GM23338 (cell line): ENCODE results near the gene DDIT3. TPM values are rescaled to one million over a fixed set of nuclear protein-coding genes. Genes with fewer than 3 reads are reported as not detected.

Experiments used
- ATAC-seq: fragments of 200-7000 bp; cut with Tn5 transposase; 3 replicates; pipeline ENCODE4 v1.9.1; 2020
- DNase-seq: peaks from one replicate; pipeline ENCODE4 v3.0.0-alpha.2; 2015; ENCODE audit warnings: low spot score
- H2AFZ ChIP-seq: fragments of 200-600 bp; sonication (generic); 2 replicates; pipeline ENCODE4 v1.8.0; 2016; ENCODE audit warnings: antibody characterized with exemption, mild to moderate bottlenecking, moderate library complexity
- H3F3A ChIP-seq: fragments of 200-600 bp; sonication (generic); replicated peaks from 2 replicates; pipeline ENCODE4 v1.8.0; 2017; ENCODE audit warnings: antibody characterized with exemption, mixed run types, low read depth
- H3K27ac ChIP-seq: fragments of 200-600 bp; sonication (generic); 2 replicates; pipeline ENCODE4 v1.6.1; 2016; ENCODE audit warnings: low read depth
- H3K27me3 ChIP-seq: fragments of 200-600 bp; sonication (generic); 2 replicates; pipeline ENCODE4 v1.8.0; 2016; ENCODE audit warnings: mild to moderate bottlenecking, mixed run types, moderate library complexity; ENCODE audit not compliant: insufficient read depth
- H3K36me3 ChIP-seq: fragments of 200-600 bp; sonication (generic); 2 replicates; pipeline ENCODE4 v1.8.0; 2016; ENCODE audit warnings: mild to moderate bottlenecking; ENCODE audit not compliant: insufficient read depth
- H3K4me1 ChIP-seq: fragments of 200-600 bp; sonication (generic); 2 replicates; pipeline ENCODE4 v1.8.0; 2016; ENCODE audit warnings: mild to moderate bottlenecking, moderate library complexity; ENCODE audit not compliant: insufficient read depth
- H3K4me2 ChIP-seq: fragments of 200-600 bp; sonication (generic); 2 replicates; pipeline ENCODE4 v1.7.1; 2017; ENCODE audit warnings: mixed run types
- H3K4me3 ChIP-seq: fragments of 200-600 bp; sonication (generic); 2 replicates; pipeline ENCODE4 v1.6.1; 2016; ENCODE audit warnings: mixed run types
- H3K79me2 ChIP-seq: fragments of 200-600 bp; sonication (generic); replicated peaks from 2 replicates; pipeline ENCODE4 v1.8.0; 2017; ENCODE audit warnings: mild to moderate bottlenecking; ENCODE audit not compliant: insufficient read depth
- H3K9me2 ChIP-seq: fragments of 200-600 bp; sonication (generic); 2 replicates; pipeline ENCODE4 v1.8.0; 2017; ENCODE audit not compliant: insufficient read depth
- H4K20me1 ChIP-seq: fragments of 200-600 bp; sonication (generic); replicated peaks from 2 replicates; pipeline ENCODE4 v1.8.0; 2017; ENCODE audit warnings: mild to moderate bottlenecking; ENCODE audit not compliant: insufficient read depth
- H3K27ac Mint-ChIP-seq: 2 replicates; pipeline ENCODE4 v1.8.0; 2020; ENCODE audit warnings: inconsistent platforms, mild to moderate bottlenecking, moderate library complexity, mixed read lengths
- H3K27me3 Mint-ChIP-seq: 3 replicates; pipeline ENCODE4 v1.8.0; 2022; ENCODE audit warnings: low read depth, mild to moderate bottlenecking, moderate library complexity, mixed read lengths, inconsistent platforms; ENCODE audit not compliant: insufficient read depth, poor library complexity
- H3K36me3 Mint-ChIP-seq: 3 replicates; pipeline ENCODE4 v1.8.0; 2021; ENCODE audit warnings: low read depth, mild to moderate bottlenecking, inconsistent platforms, moderate library complexity, mixed read lengths
- H3K4me1 Mint-ChIP-seq: 3 replicates; pipeline ENCODE4 v1.8.0; 2020; ENCODE audit warnings: mild to moderate bottlenecking, inconsistent platforms, mixed read lengths
- H3K4me3 Mint-ChIP-seq: 3 replicates; pipeline ENCODE4 v1.8.0; 2021; ENCODE audit warnings: moderate library complexity, mild to moderate bottlenecking, inconsistent platforms, mixed read lengths
- H3K9me3 Mint-ChIP-seq: 3 replicates; pipeline ENCODE4 v1.8.0; 2020; ENCODE audit warnings: moderate library complexity, mild to moderate bottlenecking, inconsistent platforms, mixed read lengths
- CTCF ChIP-seq, 2 experiments: fragments of 200-600 bp in 1 of 2; sonication (generic) in 1 of 2; conservative IDR thresholded peaks; 2 replicates each; pipeline versions ENCODE4 v1.5.1 to v1.6.1; 2016 to 2017; ENCODE audit warnings: antibody characterized with exemption in 2 of 2, low read depth in 2 of 2, mild to moderate bottlenecking in 2 of 2, moderate library complexity in 1 of 2
- ETS1 ChIP-seq: IDR thresholded peaks from 2 replicates; pipeline ENCODE4 v1.6.1; 2016; ENCODE audit warnings: antibody characterized with exemption
- EZH2phosphoT487 ChIP-seq: fragments of 200-600 bp; sonication (generic); IDR thresholded peaks from one replicate; pipeline ENCODE4 v1.8.1; 2018; ENCODE audit warnings: antibody characterized with exemption; ENCODE audit not compliant: unreplicated experiment
- JUNB ChIP-seq: IDR thresholded peaks from one replicate; pipeline ENCODE4 v1.6.1; 2016; ENCODE audit warnings: antibody characterized with exemption; ENCODE audit not compliant: unreplicated experiment
- NANOG ChIP-seq: IDR thresholded peaks from 2 replicates; pipeline ENCODE4 v1.6.1; 2016; ENCODE audit warnings: antibody characterized with exemption, borderline replicate concordance
- POLR2AphosphoS5 ChIP-seq: IDR thresholded peaks from 2 replicates; pipeline ENCODE4 v1.6.1; 2016; ENCODE audit warnings: antibody characterized with exemption, low read depth
- REST ChIP-seq: IDR thresholded peaks from one replicate; pipeline ENCODE4 v1.6.1; 2018; ENCODE audit warnings: antibody characterized with exemption; ENCODE audit not compliant: unreplicated experiment
- STAT1 ChIP-seq: IDR thresholded peaks from one replicate; pipeline ENCODE4 v1.6.1; 2016; ENCODE audit warnings: antibody characterized with exemption; ENCODE audit not compliant: unreplicated experiment
- ZNF114 ChIP-seq: fragments of 250-450 bp; sonication (Bioruptor Pico); IDR thresholded peaks from 2 replicates; pipeline ENCODE4 v1.5.0; 2020; ENCODE audit warnings: mild to moderate bottlenecking, moderate library complexity
- ZNF331 ChIP-seq: fragments of 250-450 bp; sonication (Bioruptor Pico); IDR thresholded peaks from 2 replicates; pipeline ENCODE4 v1.5.0; 2020; ENCODE audit warnings: low read depth, mild to moderate bottlenecking, moderate library complexity
- polyA plus RNA-seq: library from polyadenylated mRNA; unstranded; fragments of >200 nt; fragmentation: Nextera tagmentation; extraction: Ambion mirVana; gene quantifications from 2 replicates; pipeline ENCODE4 v1.2.1, GENCODE V29; 2016
- total RNA-seq: library from RNA; depleted of rRNA; stranded (reverse); fragments of >200 nt; shearing (Covaris generic); gene quantifications from 2 replicates; pipeline ENCODE4 v1.2.3, GENCODE V29; 2014

Gene DDIT3
- total and polyA plus RNA-seq, 2 experiments from 2014 or later, result 3.9 to 12.5 TPM

- Histone ChIP-seq H3K36me3 (peaks cover 18% of the 10 kb centered on the region), H3F3A (0 out of 2 replicates have a peak, but pooled peaks cover 7% of the 10 kb centered on the region), H3K4me3 (no peak overlapping the region), H2AFZ (no peak overlapping the region), H3K4me2 (no peak overlapping the region), H3K4me1 (no peaks in the 10 kb centered on the region), H3K27me3 (no peaks in the 10 kb centered on the region), H4K20me1 (peaks cover 4% of the 10 kb centered on the region; the same call in 1 of the 2 replicates), H3K9me2 (no peaks in the 10 kb centered on the region), H3K27ac (no peak overlapping the region), H3K79me2 (no peaks in the 10 kb centered on the region)
- DNase-seq (no peak), ATAC-seq (peak; percentile 71)
- Mint-ChIP-seq H3K27me3 (peaks cover 7% of the 10 kb centered on the region), H3K36me3 (peaks cover 52% of the 10 kb centered on the region), H3K4me3 (no peak overlapping the region; the same call in 2 of the 3 replicates), H3K9me3 (no peaks in the 10 kb centered on the region), H3K27ac (no peak overlapping the region; the same call in 1 of the 2 replicates), H3K4me1 (peaks cover 18% of the 10 kb centered on the region)
- TF ChIP-seq NANOG, result no peak
- no peak for TF ChIP-seq STAT1
- no peak for TF ChIP-seq REST
- no peak for TF ChIP-seq POLR2AphosphoS5
- no peak for TF ChIP-seq ETS1
These were observed 15.7 kb upstream of the DDIT3 start for GRCh38 chr12:57535764-57536596.

- H3K9me2 ChIP-seq, result no peaks in the 10 kb centered on the region
- Mint-ChIP-seq H3K27me3 (peaks cover 7% of the 10 kb centered on the region), H3K36me3 (peaks cover 57% of the 10 kb centered on the region), H3K4me3 (no peak overlapping the region), H3K9me3 (no peaks in the 10 kb centered on the region), H3K27ac (no peak overlapping the region; the same call in 1 of the 2 replicates), H3K4me1 (peaks cover 16% of the 10 kb centered on the region)
- ATAC-seq (no peak), DNase-seq (no peak)
- no peak overlapping the region for H2AFZ ChIP-seq
- H3K27ac ChIP-seq, result no peak overlapping the region
- H3K79me2 ChIP-seq, result no peaks in the 10 kb centered on the region
- H4K20me1 ChIP-seq, result peaks cover 8% of the 10 kb centered on the region
- H3K4me1 ChIP-seq, result no peaks in the 10 kb centered on the region
- H3K27me3 ChIP-seq, result no peaks in the 10 kb centered on the region
- peaks cover 20% of the 10 kb centered on the region for H3K36me3 ChIP-seq
- no peak overlapping the region for H3K4me2 ChIP-seq
- H3K4me3 ChIP-seq, result no peak overlapping the region
- H3F3A ChIP-seq, result 0 out of 2 replicates have a peak, but pooled peaks cover 7% of the 10 kb centered on the region
- TF ChIP-seq POLR2AphosphoS5 (no peak), CTCF (conservative IDR thresholded peaks at IDR 0.05; ENCODE audit: low read depth in 2 of 2) (no peak), ETS1 (no peak), NANOG (no peak), ZNF114 (CRISPR knock-in tag) (no peak), STAT1 (no peak), ZNF331 (CRISPR knock-in tag) (no peak), REST (no peak), JUNB (no peak), EZH2phosphoT487 (no peak)
These were observed 14.8 kb upstream of the DDIT3 start for GRCh38 chr12:57534991-57535543.
